K562 (cell line): Measurements from ENCODE around the gene ZNF582. TPM values are rescaled to one million over a fixed set of nuclear protein-coding genes. Genes with fewer than 3 reads are reported as not detected.

Experiments used
- ATAC-seq: fragments of 200-7000 bp; cut with Tn5 transposase; 3 replicates; pipeline ENCODE4 v1.9.1; 2020; ENCODE audit warnings: moderate library complexity
- BruUV-seq: library from RNA; stranded (reverse); fragments of 400-500 nt; replicated peaks from 2 replicates; lab custom pipeline; 2021; lab: Mats Ljungman, UMichigan
- CTCF ChIA-PET: fragments of 300-600 bp; formaldehyde crosslinking; extraction: SDS; loops from one replicate; lab custom pipeline; 2021; ENCODE audit warnings: low intra/inter-chr PET ratio; lab: Yijun Ruan, JAX
- POLR2A ChIA-PET: fragments of 300-600, 350-650 bp; sonication (Branson Sonifier 250); formaldehyde crosslinking; extraction: SDS; loops from one replicate; lab custom pipeline; 2021; ENCODE audit warnings: antibody characterized with exemption, inconsistent platforms; lab: Yijun Ruan, JAX
- DNase-seq, 4 experiments: peaks; one replicate each; pipeline versions ENCODE4 v3.0.0 to v3.0.0-alpha.2; 2011 to 2018; ENCODE audit warnings: low spot score in 3 of 4, mixed read lengths in 3 of 4; ENCODE audit errors: extremely low read depth in 1 of 4
- FAIRE-seq: peaks from 2 replicates; lab custom pipeline; 2011; peaks lifted over from hg19 to GRCh38; lab: Jason Lieb, UNC
- H2AFZ ChIP-seq: 2 replicates; pipeline ENCODE4 v1.6.0; 2011; ENCODE audit warnings: low read depth, low read length, control low read depth, inconsistent platforms
- H3K27ac ChIP-seq: fragments of 200-600 bp; 3 replicates; pipeline ENCODE4 v1.8.0; 2011; ENCODE audit warnings: low read depth, mild to moderate bottlenecking, control low read depth, inconsistent platforms, low read length, moderate library complexity, mixed read lengths; ENCODE audit errors: extremely low read depth
- H3K27me3 ChIP-seq, 2 experiments: fragments of 300-600 bp in 1 of 2; 2 replicates in 1 of 2; 3 replicates in 1 of 2; pipeline versions ENCODE4 v1.6.0 to v1.8.0; 2011; ENCODE audit warnings: inconsistent platforms in 2 of 2, low read length in 2 of 2, mild to moderate bottlenecking in 1 of 2, mixed read lengths in 1 of 2, moderate library complexity in 1 of 2; ENCODE audit not compliant: control insufficient read depth in 2 of 2, insufficient read depth in 2 of 2
- H3K36me3 ChIP-seq: fragments of 300-600 bp; 3 replicates; pipeline ENCODE4 v1.8.0; 2011; ENCODE audit warnings: mild to moderate bottlenecking, low read length, inconsistent platforms; ENCODE audit not compliant: control insufficient read depth, insufficient read depth
- H3K4me1 ChIP-seq, 2 experiments: fragments of 200-600 bp in 1 of 2; replicated peaks in 1 of 2; 2 replicates in 1 of 2; 3 replicates in 1 of 2; pipeline versions ENCODE4 v1.5.1 to v1.8.0; 2011; ENCODE audit warnings: inconsistent platforms in 2 of 2, low read length in 2 of 2, mild to moderate bottlenecking in 1 of 2, mixed read lengths in 1 of 2, moderate library complexity in 1 of 2; ENCODE audit not compliant: control insufficient read depth in 2 of 2, insufficient read depth in 2 of 2
- H3K4me2 ChIP-seq: 2 replicates; pipeline ENCODE4 v1.6.1; 2011; ENCODE audit warnings: low read length, control low read depth, inconsistent platforms, mixed read lengths; ENCODE audit not compliant: insufficient read depth
- H3K4me3 ChIP-seq: fragments of 200-600 bp; sonication (generic), shearing (Covaris generic); 2 replicates; pipeline ENCODE4 v1.5.1; 2016; ENCODE audit warnings: control low read depth, inconsistent platforms
- H3K79me2 ChIP-seq: fragments of 200-600 bp; 3 replicates; pipeline ENCODE4 v1.8.0; 2011; ENCODE audit warnings: low read length, inconsistent platforms; ENCODE audit not compliant: control insufficient read depth, insufficient read depth
- H3K9ac ChIP-seq, 2 experiments: 2 replicates each; pipeline versions ENCODE4 v1.6.0 to v1.6.1; 2011; ENCODE audit warnings: low read depth in 2 of 2, low read length in 2 of 2, control low read depth in 1 of 2, inconsistent platforms in 1 of 2, mild to moderate bottlenecking in 1 of 2, mixed read lengths in 1 of 2; ENCODE audit not compliant: insufficient read depth in 1 of 2
- H3K9me1 ChIP-seq: one replicate; pipeline ENCODE4 v1.6.0; 2011; ENCODE audit warnings: inconsistent platforms, mild to moderate bottlenecking, low read length, moderate library complexity; ENCODE audit not compliant: control insufficient read depth, insufficient read depth
- H3K9me3 ChIP-seq: replicated peaks from 2 replicates; pipeline ENCODE4 v1.5.1; 2011; ENCODE audit warnings: low read depth, low read length, inconsistent platforms; ENCODE audit not compliant: control insufficient read depth, insufficient read depth
- H4K20me1 ChIP-seq: replicated peaks from 2 replicates; pipeline ENCODE4 v1.6.1; 2011; ENCODE audit warnings: low read length, inconsistent platforms, mixed read lengths; ENCODE audit not compliant: control insufficient read depth, insufficient read depth
- CEBPB ChIP-seq: fragments of 450-650 bp; IDR thresholded peaks from 2 replicates; pipeline ENCODE4 v1.6.1; 2016; ENCODE audit warnings: missing genetic modification characterization, missing compliant biosample characterization
- CEBPG ChIP-seq, 3 experiments: fragments of 200-800 bp in 1 of 3; sonication (Bioruptor generic) in 1 of 3; sonication (generic) in 1 of 3; formaldehyde crosslinking in 1 of 3; IDR thresholded peaks in 2 of 3; conservative IDR thresholded peaks in 1 of 3; 2 replicates each; pipeline versions ENCODE4 v1.6.1 to v1.8.0; 2016 to 2022; ENCODE audit warnings: missing compliant biosample characterization in 2 of 3, missing genetic modification characterization in 2 of 3, mild to moderate bottlenecking in 1 of 3, missing genetic modification reagents in 1 of 3
- TFAM ChIP-seq: fragments of 250-450 bp; sonication (Bioruptor Pico); conservative IDR thresholded peaks from 2 replicates; pipeline ENCODE4 v1.5.0; 2021; ENCODE audit warnings: mild to moderate bottlenecking, moderate library complexity
- WGBS: fragments of 100-300 bp; shearing (Covaris generic); methylation state at CpG from one replicate; pipeline ENCODE4 v1.1.6; 2016; ENCODE audit warnings: low coverage, mixed read lengths; ENCODE audit not compliant: insufficient coverage; ENCODE audit errors: missing lambda C conversion rate; 5-methylcytosine and 5-hydroxymethylcytosine counted together
- in situ Hi-C: fragments of 300-500 bp; cut with MboI; formaldehyde crosslinking; loops from 4 replicates; pipeline ENCODE4 v1.15.0; 2018; ENCODE audit warnings: inconsistent platforms, mixed read lengths
- intact Hi-C: fragments of 100-400 bp; cut with micrococcal nuclease; formaldehyde crosslinking; loops from 2 replicates; pipeline ENCODE4 v1.14.2; 2022
- polyA plus RNA-seq, 8 experiments: library from polyadenylated mRNA; depleted of rRNA in 4 of 8; stranded (reverse) in 5 of 8; unstranded in 3 of 8; fragments of >200 nt; fragmentation: Nextera tagmentation in 2 of 8; fragmentation: Illumina TruSeq in 1 of 8; extraction: Ambion mirVana in 2 of 8; extraction: Trizol in 1 of 8; gene quantifications; 2 replicates each; pipeline versions ENCODE4 v1.2.1 to v1.2.3, GENCODE V29; 2011 to 2014; ENCODE audit warnings: inconsistent platforms in 1 of 8, missing spikeins in 1 of 8
- total RNA-seq, 7 experiments: library from RNA; depleted of rRNA in 6 of 7; stranded (reverse); fragments of >200 nt in 6 of 7; fragmentation: Illumina TruSeq in 2 of 7; extraction: Trizol in 2 of 7; gene quantifications; 2 replicates each; pipeline versions ENCODE4 v1.2.1 to v1.2.3, GENCODE V29; 2011 to 2021; ENCODE audit warnings: low replicate concordance in 1 of 7
- TF ChIP-seq, protein P1 (sequence below): fragments of 450-650 bp; IDR thresholded peaks from 2 replicates; pipeline ENCODE4 v1.6.1; 2016; ENCODE audit warnings: missing biosample characterization, missing genetic modification characterization

ZNF582 gene
- total and polyA plus RNA-seq, 9 of the 15 experiments (the other 6 are each of a cell fraction or from before 2014, with no cell fraction given): 0.72 to 3.3 (median 1.6) TPM

DNA sequence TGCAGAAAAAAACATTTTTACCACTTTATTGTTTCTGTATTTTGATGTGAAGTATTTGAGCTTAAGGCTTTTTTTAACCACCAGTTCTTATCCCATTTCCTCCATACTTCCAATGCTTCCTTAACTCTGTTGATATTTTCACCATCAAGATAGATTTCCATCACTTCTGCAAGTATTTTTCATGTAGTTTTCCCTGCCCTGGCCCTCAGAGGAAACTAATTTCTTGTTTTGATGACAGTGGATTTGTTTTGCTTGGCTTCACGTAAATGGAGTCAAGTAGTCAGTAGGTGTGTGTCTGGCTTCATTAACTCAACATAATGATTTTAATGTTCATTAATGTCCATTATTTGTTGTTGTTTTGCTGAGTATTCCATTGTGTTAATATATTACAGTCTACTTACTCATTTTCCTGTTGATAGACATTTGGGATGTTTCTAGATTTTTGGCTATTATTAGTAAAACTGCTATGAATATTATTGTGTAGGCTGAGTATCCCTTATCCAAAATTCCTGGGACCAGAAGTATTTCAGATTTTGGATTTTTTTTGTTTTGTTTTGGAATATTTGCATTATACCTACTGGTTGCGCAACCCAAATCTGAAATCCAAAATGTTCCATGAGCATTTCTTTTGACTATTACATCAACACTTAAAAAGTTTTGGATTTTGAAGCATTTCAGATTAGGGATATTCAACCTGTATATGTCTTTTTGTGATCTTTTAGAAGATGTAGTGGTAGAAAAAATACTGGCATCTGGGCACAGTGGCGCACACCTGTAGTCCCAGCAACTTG lies 23.3 kb downstream of the ZNF582 start:
- no peak overlapping the region for H2AFZ ChIP-seq
- in situ Hi-C loops: no loop called here
- peaks cover 57% of the 10 kb centered on the region for H3K36me3 ChIP-seq
- TF ChIP-seq TFAM (CRISPR knock-in tag) (no peak), CEBPG (CRISPR knock-in tag; IDR thresholded peaks at IDR 0.05) (no peak), CEBPG (tag; conservative IDR thresholded peaks at IDR 0.05 in 1 of 2, IDR thresholded peaks at IDR 0.05 in 1 of 2) (peak; percentile 55 to 96; a peak in 3 of 4 replicates), CEBPB (tag) (peak; percentile 93)
- TF ChIP-seq, protein P1, sequence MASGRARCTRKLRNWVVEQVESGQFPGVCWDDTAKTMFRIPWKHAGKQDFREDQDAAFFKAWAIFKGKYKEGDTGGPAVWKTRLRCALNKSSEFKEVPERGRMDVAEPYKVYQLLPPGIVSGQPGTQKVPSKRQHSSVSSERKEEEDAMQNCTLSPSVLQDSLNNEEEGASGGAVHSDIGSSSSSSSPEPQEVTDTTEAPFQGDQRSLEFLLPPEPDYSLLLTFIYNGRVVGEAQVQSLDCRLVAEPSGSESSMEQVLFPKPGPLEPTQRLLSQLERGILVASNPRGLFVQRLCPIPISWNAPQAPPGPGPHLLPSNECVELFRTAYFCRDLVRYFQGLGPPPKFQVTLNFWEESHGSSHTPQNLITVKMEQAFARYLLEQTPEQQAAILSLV (tag): peak; percentile 51; the same call in 1 of the 2 replicates
- no peaks in the 10 kb centered on the region for H3K27me3 ChIP-seq
- ATAC-seq (no peak), DNase-seq (no peak), FAIRE-seq (no peak)
- H4K20me1 ChIP-seq: no peaks in the 10 kb centered on the region
- H3K79me2 ChIP-seq: peaks cover 29% of the 10 kb centered on the region
- H3K9me1 ChIP-seq: no peaks in the 10 kb centered on the region
- no peak overlapping the region for H3K27ac ChIP-seq
- 69% methylated on average over 3 of the region's 3 CpGs for WGBS
- peaks cover 0 to 7% of the 10 kb centered on the region in 2 experiments; a peak in 2 of 5 replicates for H3K4me1 ChIP-seq
- no peak overlapping the region for H3K4me2 ChIP-seq
- H3K9ac ChIP-seq: no peak overlapping the region
- CTCF ChIA-PET: interaction anchor here (0.6 kb wide), 1 partner anchor 302 kb away, joined by 3 read pairs; no protein-coding TSS in a partner anchor
- intact Hi-C loops: no loop called here
- H3K4me3 ChIP-seq: no peak overlapping the region
- POLR2A ChIA-PET: interaction anchor here (1.0 kb wide), 1 partner anchor 17 kb away, joined by 3 read pairs; no protein-coding TSS in a partner anchor
- peaks cover 11% of the 10 kb centered on the region for H3K9me3 ChIP-seq
- BruUV-seq: no TSS peak
